ENCODE data around the gene CFAP161. TPM values are rescaled to one million over a fixed set of nuclear protein-coding genes. Genes with fewer than 3 reads are reported as not detected.

CFAP161 gene
- polyA plus RNA-seq, 3 donors: not detected

- Histone ChIP-seq H3K27ac (ENCODE audit: low read depth in 1 of 2, low read length in 2 of 2) (no peak overlapping the region), H3K4me2 (replicated peaks; ENCODE audit: extremely low read depth, low read length, poor library complexity, severe bottlenecking) (peak overlapping the region; percentile 2), H4K20me1 (ENCODE audit: insufficient read depth, low read length) (no peaks in the 10 kb centered on the region), H3K36me3 (replicated peaks in 1 of 2; ENCODE audit: control insufficient read depth in 1 of 2, insufficient read depth in 2 of 2, low read length in 2 of 2) (no peaks in the 10 kb centered on the region), H2AFZ (ENCODE audit: insufficient read depth, low read depth, low read length, poor library complexity, severe bottlenecking) (no peak overlapping the region), H3K4me1 (ENCODE audit: control insufficient read depth in 1 of 2, insufficient read depth in 2 of 2, low read length in 2 of 2) (peaks cover 7 to 9% of the 10 kb centered on the region in 2 donors), H3K79me2 (ENCODE audit: insufficient read depth, low read length) (no peaks in the 10 kb centered on the region), H3K9ac (ENCODE audit: insufficient read depth, low read length, poor library complexity, severe bottlenecking) (no peak overlapping the region), H3K9me3 (replicated peaks in 1 of 2; ENCODE audit: control insufficient read depth in 1 of 2, insufficient read depth in 1 of 2, low read length in 2 of 2) (no peaks in the 10 kb centered on the region), H3K27me3 (ENCODE audit: control insufficient read depth in 2 of 2, insufficient read depth in 2 of 2, low read length in 2 of 2) (peaks cover 5 to 8% of the 10 kb centered on the region in 2 donors), H3K4me3 (replicated peaks in 1 of 3; ENCODE audit: low read depth in 2 of 3, low read length in 3 of 3) (no peak overlapping the region)
- Mint-ChIP-seq H3K36me3 (no peaks in the 10 kb centered on the region), H3K27ac (no peak overlapping the region), H3K4me1 (peaks cover 9% of the 10 kb centered on the region), H3K27me3 (ENCODE audit: low read depth in 3 of 3) (peaks cover 10 to 22% (median 16%) of the 10 kb centered on the region in 3 donors), H3K9me3 (peaks cover 0 to 2% (median 0%) of the 10 kb centered on the region in 7 donors), H3K4me3 (peak overlapping the region in 1 of 2 donors; percentile 43)
- intact Hi-C loops (cut with micrococcal nuclease): no loop called here
- TF ChIP-seq CTCF (IDR thresholded peaks at IDR 0.05): no peak
- WGBS (ENCODE audit: insufficient coverage): 20% methylated on average over 1 of the region's 5 CpGs
- DNase-seq: peak in 2 of 3 donors; percentile 8 to 15
These were observed 41.5 kb upstream of the CFAP161 start for GRCh38 chr15:81092559-81092902.

- Histone ChIP-seq H3K4me3 (replicated peaks in 1 of 3; ENCODE audit: low read depth in 2 of 3, low read length in 3 of 3) (no peak overlapping the region), H3K27me3 (ENCODE audit: control insufficient read depth in 2 of 2, insufficient read depth in 2 of 2, low read length in 2 of 2) (peaks cover 5 to 8% of the 10 kb centered on the region in 2 donors), H2AFZ (ENCODE audit: insufficient read depth, low read depth, low read length, poor library complexity, severe bottlenecking) (no peak overlapping the region), H3K4me2 (replicated peaks; ENCODE audit: extremely low read depth, low read length, poor library complexity, severe bottlenecking) (no peak overlapping the region), H4K20me1 (ENCODE audit: insufficient read depth, low read length) (no peaks in the 10 kb centered on the region), H3K9ac (ENCODE audit: insufficient read depth, low read length, poor library complexity, severe bottlenecking) (no peak overlapping the region), H3K27ac (ENCODE audit: low read depth in 1 of 2, low read length in 2 of 2) (no peak overlapping the region), H3K9me3 (replicated peaks in 1 of 2; ENCODE audit: control insufficient read depth in 1 of 2, insufficient read depth in 1 of 2, low read length in 2 of 2) (no peaks in the 10 kb centered on the region), H3K36me3 (replicated peaks in 1 of 2; ENCODE audit: control insufficient read depth in 1 of 2, insufficient read depth in 2 of 2, low read length in 2 of 2) (no peaks in the 10 kb centered on the region), H3K4me1 (ENCODE audit: control insufficient read depth in 1 of 2, insufficient read depth in 2 of 2, low read length in 2 of 2) (peaks cover 14 to 17% of the 10 kb centered on the region in 2 donors), H3K79me2 (ENCODE audit: insufficient read depth, low read length) (no peaks in the 10 kb centered on the region)
- Mint-ChIP-seq H3K9me3 (peaks cover 0 to 2% (median 0%) of the 10 kb centered on the region in 7 donors), H3K4me1 (peaks cover 20% of the 10 kb centered on the region), H3K4me3 (peak overlapping the region in 1 of 2 donors; percentile 26), H3K27me3 (ENCODE audit: low read depth in 3 of 3) (peaks cover 10 to 18% (median 15%) of the 10 kb centered on the region in 3 donors), H3K27ac (no peak overlapping the region), H3K36me3 (no peaks in the 10 kb centered on the region)
- no peak for TF ChIP-seq CTCF (IDR thresholded peaks at IDR 0.05)
- intact Hi-C loops (cut with micrococcal nuclease): no loop called here
- no peak for DNase-seq
- 90% methylated on average over 2 of the region's 5 CpGs for WGBS (ENCODE audit: insufficient coverage)
These were observed 40.1 kb upstream of the CFAP161 start for GRCh38 chr15:81093961-81094360.
